AG04450 (cell line): ENCODE results near the gene F2RL1. TPM values are rescaled to one million over a fixed set of nuclear protein-coding genes. Genes with fewer than 3 reads are reported as not detected.
"Not testable (repeated sequence)": the region's sequence is repeated elsewhere in the genome, so short reads cannot be mapped to it uniquely, and the experiment has no call there.

Experiments
- CTCF ChIA-PET: fragments of 300-600, 350-600 bp; formaldehyde crosslinking; extraction: SDS; loops from one replicate; lab custom pipeline; 2022; ENCODE audit warnings: antibody characterized with exemption, inconsistent platforms; lab: Charles Lee
- POLR2A ChIA-PET: fragments of 350-600 bp; formaldehyde crosslinking; extraction: SDS; loops from one replicate; lab custom pipeline; 2021; ENCODE audit warnings: antibody characterized with exemption, inconsistent platforms; lab: Yijun Ruan, JAX
- DNase-seq: peaks from one replicate; pipeline ENCODE4 v3.0.0-alpha.2; 2011; ENCODE audit warnings: low read depth, low spot score
- H3K27ac ChIP-seq: one replicate; pipeline ENCODE4 v1.5.1; 2012; ENCODE audit warnings: low read depth, low read length, control low read depth
- H3K27me3 ChIP-seq: one replicate; pipeline ENCODE4 v1.6.0; 2012; ENCODE audit warnings: low read length; ENCODE audit not compliant: control insufficient read depth, insufficient read depth
- H3K4me3 ChIP-seq: 2 replicates; pipeline ENCODE4 v1.5.1; 2011; ENCODE audit warnings: mild to moderate bottlenecking, low read depth, low read length, control low read depth
- H3K9me3 ChIP-seq: 2 replicates; pipeline ENCODE4 v1.5.1; 2012; ENCODE audit warnings: low read length; ENCODE audit not compliant: control insufficient read depth, insufficient read depth
- polyA plus RNA-seq: library from polyadenylated mRNA; depleted of rRNA; stranded (reverse); fragments of >200 nt; gene quantifications from 2 replicates; pipeline ENCODE4 v1.2.3, GENCODE V29; 2011
- TF ChIP-seq, protein P1 (sequence below): IDR thresholded peaks from 2 replicates; pipeline ENCODE4 v1.5.1; 2011; ENCODE audit warnings: low read depth, low read length, control low read depth, inconsistent platforms

F2RL1 gene
- polyA plus RNA-seq, 1 experiment: 11.0 TPM

DNA sequence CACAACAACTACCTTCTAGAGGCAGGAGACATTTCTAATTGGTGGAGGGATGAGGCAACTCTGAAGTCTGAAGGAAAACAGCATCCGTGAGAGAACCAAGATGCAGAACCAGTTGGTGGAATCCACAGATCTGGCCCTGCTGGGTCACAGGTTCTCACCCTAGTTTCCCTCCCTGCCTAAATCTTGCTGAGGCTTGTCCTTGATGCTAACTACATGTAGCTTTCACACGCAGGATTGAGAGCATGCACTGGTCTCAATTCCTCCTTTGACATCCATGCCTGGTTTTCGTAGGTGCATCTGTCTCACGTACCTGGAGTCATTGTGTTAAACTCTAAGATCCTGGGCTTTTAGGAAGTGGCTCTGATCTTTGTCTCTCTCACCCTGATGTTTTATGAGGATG lies 9.7 kb upstream of the F2RL1 start:
- POLR2A ChIA-PET: no interaction called here
- Histone ChIP-seq H3K27ac (no peak overlapping the region), H3K4me3 (no peak overlapping the region), H3K9me3 (no peaks in the 10 kb centered on the region; the same call in 1 of the 2 replicates), H3K27me3 (no peaks in the 10 kb centered on the region)
- TF ChIP-seq, protein P1, sequence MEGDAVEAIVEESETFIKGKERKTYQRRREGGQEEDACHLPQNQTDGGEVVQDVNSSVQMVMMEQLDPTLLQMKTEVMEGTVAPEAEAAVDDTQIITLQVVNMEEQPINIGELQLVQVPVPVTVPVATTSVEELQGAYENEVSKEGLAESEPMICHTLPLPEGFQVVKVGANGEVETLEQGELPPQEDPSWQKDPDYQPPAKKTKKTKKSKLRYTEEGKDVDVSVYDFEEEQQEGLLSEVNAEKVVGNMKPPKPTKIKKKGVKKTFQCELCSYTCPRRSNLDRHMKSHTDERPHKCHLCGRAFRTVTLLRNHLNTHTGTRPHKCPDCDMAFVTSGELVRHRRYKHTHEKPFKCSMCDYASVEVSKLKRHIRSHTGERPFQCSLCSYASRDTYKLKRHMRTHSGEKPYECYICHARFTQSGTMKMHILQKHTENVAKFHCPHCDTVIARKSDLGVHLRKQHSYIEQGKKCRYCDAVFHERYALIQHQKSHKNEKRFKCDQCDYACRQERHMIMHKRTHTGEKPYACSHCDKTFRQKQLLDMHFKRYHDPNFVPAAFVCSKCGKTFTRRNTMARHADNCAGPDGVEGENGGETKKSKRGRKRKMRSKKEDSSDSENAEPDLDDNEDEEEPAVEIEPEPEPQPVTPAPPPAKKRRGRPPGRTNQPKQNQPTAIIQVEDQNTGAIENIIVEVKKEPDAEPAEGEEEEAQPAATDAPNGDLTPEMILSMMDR: no peak
- no peak for DNase-seq
- CTCF ChIA-PET: no interaction called here

DNA sequence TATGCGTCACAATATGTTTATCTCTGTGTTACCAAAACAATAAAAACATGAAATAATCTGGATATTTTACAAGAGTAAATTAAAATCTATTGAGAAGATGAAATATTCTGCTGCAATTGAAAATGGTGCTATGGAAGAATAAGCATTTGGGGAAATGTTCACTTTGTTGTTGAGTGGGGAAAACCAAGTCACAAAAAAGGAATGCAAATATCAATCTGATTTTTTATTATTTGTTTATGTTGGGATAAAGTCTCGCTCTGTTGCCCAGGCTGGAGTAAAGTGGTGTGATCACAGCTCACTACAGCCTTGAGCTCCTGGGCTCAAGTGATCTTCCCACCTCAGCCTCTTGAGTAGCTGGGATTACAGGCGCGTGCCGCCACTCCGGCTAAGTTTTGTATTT lies 8.6 kb upstream of the F2RL1 start:
- POLR2A ChIA-PET: no interaction called here
- H3K27ac ChIP-seq: no peak overlapping the region
- CTCF ChIA-PET: interaction anchor here (0.6 to 1.6 kb wide), 2 partner anchors 9 to 36 kb away, joined by 3 to 4 read pairs; no protein-coding TSS in a partner anchor
- TF ChIP-seq, protein P1: no peak
- no peaks in the 10 kb centered on the region; the same call in 1 of the 2 replicates for H3K9me3 ChIP-seq
- DNase-seq: no peak
- H3K27me3 ChIP-seq: no peaks in the 10 kb centered on the region
- H3K4me3 ChIP-seq: no peak overlapping the region

DNA sequence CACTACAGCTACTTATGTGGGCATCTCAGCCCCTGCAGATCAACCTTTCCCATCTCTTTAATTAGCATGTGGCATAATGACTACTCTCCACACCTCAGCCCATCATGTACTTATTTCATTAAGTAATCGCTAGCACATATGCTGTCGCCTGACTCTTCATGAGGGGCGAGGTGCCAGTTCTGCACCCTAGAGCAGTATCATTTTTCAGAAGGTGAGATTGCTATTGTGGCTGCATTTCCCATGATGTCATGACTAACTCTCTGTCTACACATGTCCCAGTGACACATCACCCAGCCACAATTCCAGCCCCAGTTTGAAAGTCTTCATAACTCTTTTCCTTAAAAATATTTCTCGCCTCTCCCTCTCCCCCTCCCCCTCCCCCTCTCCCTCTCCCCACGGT lies 7.6 kb upstream of the F2RL1 start:
- ChIA-PET POLR2A (no interaction called here), CTCF (interaction anchor here (1.6 kb wide), 1 partner anchor 37 kb away, joined by 4 read pairs; no protein-coding TSS in a partner anchor)
- Histone ChIP-seq H3K27ac (no peak overlapping the region), H3K9me3 (no peaks in the 10 kb centered on the region; the same call in 1 of the 2 replicates), H3K4me3 (no peak overlapping the region), H3K27me3 (no peaks in the 10 kb centered on the region)
- TF ChIP-seq, protein P1: no peak
- no peak for DNase-seq

DNA sequence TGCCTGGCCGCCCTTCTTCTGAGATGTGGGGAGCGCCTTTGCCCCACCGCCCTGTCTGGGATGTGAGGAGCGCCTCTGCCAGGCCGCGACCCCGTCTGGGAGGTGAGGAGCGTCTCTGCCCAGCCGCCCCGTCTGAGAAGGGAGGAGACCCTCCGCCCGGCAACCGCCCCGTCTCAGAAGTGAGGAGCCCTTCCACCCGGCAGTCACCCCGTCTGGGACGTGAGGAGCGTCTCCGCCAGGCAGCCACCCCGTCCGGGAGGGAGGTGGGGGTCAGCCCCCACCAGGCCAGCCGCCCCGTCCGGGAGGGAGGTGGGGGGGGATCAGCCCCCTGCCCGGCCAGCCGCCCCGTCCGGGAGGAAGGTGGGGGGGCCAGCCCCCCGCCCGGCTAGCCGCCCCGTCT lies 6.6 kb upstream of the F2RL1 start:
- H3K27ac ChIP-seq, H3K4me3 ChIP-seq, POLR2A ChIA-PET, H3K27me3 ChIP-seq, CTCF ChIA-PET, DNase-seq, H3K9me3 ChIP-seq: not testable (repeated sequence)

DNA sequence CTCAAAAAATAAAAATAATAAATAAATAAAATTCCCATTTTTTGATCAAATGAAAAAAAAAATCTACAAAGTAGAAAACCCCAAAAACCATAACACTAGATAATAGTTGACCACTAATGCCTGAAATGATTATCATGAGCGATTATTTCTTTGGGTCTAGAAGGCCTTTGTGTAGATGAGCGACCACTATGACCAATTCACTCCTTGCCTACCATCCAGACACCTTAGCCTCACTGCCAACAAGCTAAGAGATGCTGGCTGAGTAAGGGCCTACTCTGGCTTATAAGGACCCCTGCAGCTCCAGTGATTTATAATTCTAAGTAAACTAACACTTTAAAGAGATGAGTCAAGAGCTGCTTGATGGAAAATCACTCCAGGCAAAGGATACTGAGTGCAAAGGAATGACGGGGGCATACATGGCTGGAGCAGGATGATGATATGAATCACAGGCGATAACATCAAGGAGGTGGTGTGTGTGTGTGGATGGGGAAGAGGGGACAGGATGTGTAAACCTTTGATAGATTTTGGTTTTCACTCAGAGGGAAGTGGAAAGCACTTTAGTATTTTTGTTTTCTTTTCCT lies 4.8 kb upstream of the F2RL1 start:
- ChIA-PET CTCF (no interaction called here), POLR2A (no interaction called here)
- no peaks in the 10 kb centered on the region; the same call in 1 of the 2 replicates for H3K9me3 ChIP-seq
- no peak overlapping the region for H3K27ac ChIP-seq
- TF ChIP-seq, protein P1: no peak
- peak; percentile 59 for DNase-seq
- H3K27me3 ChIP-seq: no peaks in the 10 kb centered on the region
- no peak overlapping the region for H3K4me3 ChIP-seq
